ENCODE results near the gene RELB.

RELB gene

DNA sequence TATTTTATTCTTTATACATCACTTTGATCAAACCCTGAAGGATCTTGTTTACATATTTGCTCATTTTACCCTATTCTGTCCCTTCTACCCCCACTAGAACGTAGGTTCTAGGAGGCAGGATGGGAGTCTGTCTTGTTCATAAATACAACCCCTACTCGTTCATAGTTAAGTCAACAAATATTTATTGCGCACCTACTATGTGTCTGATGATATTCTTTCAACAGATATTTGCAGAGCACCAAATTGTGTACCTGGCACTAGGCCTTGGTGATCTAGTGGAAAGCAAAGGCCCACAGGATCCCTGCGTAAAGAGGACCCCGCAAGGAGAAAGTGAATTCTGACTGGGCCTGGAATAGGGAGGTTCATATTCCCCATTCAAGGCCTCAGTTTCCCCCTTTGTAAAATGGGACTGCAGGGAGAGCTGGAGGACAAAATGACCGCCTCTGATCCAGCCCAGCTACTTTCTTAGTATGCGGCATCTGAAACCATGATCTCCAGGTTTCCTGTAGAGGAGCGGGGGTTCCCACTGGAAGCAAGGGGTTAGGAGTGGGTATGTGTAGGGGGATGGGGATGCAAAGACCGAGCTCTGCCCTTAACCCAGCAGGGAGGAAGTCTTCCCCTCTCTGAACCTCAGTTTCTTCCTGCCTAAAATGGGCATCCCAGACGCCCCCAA is 77.3 kb downstream of the RELB start:
- DNase-seq, result no peak
- peaks cover 44% of the 10 kb centered on the region for H3K79me2 ChIP-seq (ENCODE audit: insufficient read depth, low read length)
- H3K27me3 ChIP-seq (ENCODE audit: insufficient read depth, low read length, poor library complexity), result no peaks in the 10 kb centered on the region
- H3K27ac ChIP-seq (ENCODE audit: low read length), result peak overlapping the region; percentile 85
- TF ChIP-seq, protein P1, sequence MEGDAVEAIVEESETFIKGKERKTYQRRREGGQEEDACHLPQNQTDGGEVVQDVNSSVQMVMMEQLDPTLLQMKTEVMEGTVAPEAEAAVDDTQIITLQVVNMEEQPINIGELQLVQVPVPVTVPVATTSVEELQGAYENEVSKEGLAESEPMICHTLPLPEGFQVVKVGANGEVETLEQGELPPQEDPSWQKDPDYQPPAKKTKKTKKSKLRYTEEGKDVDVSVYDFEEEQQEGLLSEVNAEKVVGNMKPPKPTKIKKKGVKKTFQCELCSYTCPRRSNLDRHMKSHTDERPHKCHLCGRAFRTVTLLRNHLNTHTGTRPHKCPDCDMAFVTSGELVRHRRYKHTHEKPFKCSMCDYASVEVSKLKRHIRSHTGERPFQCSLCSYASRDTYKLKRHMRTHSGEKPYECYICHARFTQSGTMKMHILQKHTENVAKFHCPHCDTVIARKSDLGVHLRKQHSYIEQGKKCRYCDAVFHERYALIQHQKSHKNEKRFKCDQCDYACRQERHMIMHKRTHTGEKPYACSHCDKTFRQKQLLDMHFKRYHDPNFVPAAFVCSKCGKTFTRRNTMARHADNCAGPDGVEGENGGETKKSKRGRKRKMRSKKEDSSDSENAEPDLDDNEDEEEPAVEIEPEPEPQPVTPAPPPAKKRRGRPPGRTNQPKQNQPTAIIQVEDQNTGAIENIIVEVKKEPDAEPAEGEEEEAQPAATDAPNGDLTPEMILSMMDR (IDR thresholded peaks at IDR 0.05; ENCODE audit: borderline replicate concordance, extremely low read depth, low read length, poor library complexity, severe bottlenecking), result no peak
- peaks cover 26% of the 10 kb centered on the region for H3K4me1 ChIP-seq (ENCODE audit: insufficient read depth, low read length)
- H3K36me3 ChIP-seq (ENCODE audit: insufficient read depth, low read length), result peaks cover 14% of the 10 kb centered on the region
- peak overlapping the region; percentile 99 for H3K9ac ChIP-seq (ENCODE audit: low read depth, low read length)
- peak overlapping the region; percentile 99 to 100; a peak in 3 of 4 replicates for H3K4me3 ChIP-seq (ENCODE audit: low read depth in 1 of 2, low read length in 2 of 2)
- H4K20me1 ChIP-seq (ENCODE audit: insufficient read depth, low read length), result peaks cover 14% of the 10 kb centered on the region
- no peaks in the 10 kb centered on the region for H3K9me3 ChIP-seq (ENCODE audit: insufficient read depth, low read length, severe bottlenecking)
- H2AFZ ChIP-seq (ENCODE audit: low read depth, low read length), result peak overlapping the region; percentile 98
- peak overlapping the region; percentile 100 for H3K4me2 ChIP-seq (ENCODE audit: insufficient read depth, low read length)
- ATAC-seq (ENCODE audit: insufficient read depth, low read depth), result peak; percentile 70

DNA sequence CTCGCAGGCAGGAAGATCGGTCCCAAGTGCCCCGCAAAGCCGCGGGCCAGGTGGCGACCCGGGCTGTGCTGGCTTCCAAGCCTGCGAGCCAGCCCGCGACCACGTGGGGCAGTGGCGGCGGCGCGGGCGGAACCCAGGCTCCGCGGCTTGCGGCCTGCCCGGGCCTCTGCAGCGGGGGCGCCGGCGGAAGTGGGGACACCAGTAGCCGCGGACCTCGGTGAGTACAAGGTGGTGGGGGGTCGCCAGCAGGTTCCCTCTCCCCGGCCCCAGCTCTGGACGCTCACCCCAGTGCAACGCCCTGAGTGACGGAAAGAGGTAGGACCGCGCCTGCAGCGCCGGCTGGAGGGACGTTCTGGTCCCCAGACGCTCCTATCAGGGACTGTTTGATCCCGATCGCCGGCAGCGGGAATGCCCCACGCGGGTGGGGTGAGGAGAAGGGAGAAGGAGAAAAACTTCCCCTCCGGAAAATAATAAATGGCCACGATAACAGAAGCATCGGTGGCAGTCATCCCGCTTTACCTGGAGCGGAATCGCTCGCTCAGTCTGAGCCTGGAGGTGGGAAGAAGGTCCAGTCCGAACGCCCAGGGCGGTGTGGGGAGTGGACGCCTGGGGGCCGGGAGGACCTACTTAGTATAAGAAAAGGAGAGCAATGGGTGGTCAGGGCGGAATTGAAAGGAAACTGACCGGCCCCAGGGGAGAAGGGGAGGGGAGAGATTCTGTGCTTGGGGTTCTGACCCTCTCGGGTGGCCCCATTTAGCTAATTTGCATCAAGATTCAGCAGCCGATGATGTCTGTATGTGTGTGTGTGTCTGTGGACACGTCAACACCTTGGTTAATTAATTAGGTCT is 78.0 kb downstream of the RELB start, which contains the start of gene GEMIN7:
Gene GEMIN7, plus strand, starts transcription at position 198 of the 848 bp plus-strand sequence. CDS start 10,855 bp downstream, outside the sequence.
- no peaks in the 10 kb centered on the region for H3K9me3 ChIP-seq (ENCODE audit: insufficient read depth, low read length, severe bottlenecking)
- H3K4me3 ChIP-seq (ENCODE audit: low read depth in 1 of 2, low read length in 2 of 2), result peak within 1 kb of the TSS; percentile 99 to 100
- DNase-seq (peak; percentile 84), ATAC-seq (ENCODE audit: insufficient read depth, low read depth) (peak; percentile 94)
- H3K79me2 ChIP-seq (ENCODE audit: insufficient read depth, low read length), result peaks cover 47% of the 10 kb centered on the region
- peak within 1 kb of the TSS; percentile 99 for H3K9ac ChIP-seq (ENCODE audit: low read depth, low read length)
- H3K4me1 ChIP-seq (ENCODE audit: insufficient read depth, low read length), result peaks cover 26% of the 10 kb centered on the region
- peaks cover 14% of the 10 kb centered on the region for H4K20me1 ChIP-seq (ENCODE audit: insufficient read depth, low read length)
- peak within 1 kb of the TSS; percentile 85 for H3K27ac ChIP-seq (ENCODE audit: low read length)
- no peaks in the 10 kb centered on the region for H3K27me3 ChIP-seq (ENCODE audit: insufficient read depth, low read length, poor library complexity)
- peak within 1 kb of the TSS; percentile 100 for H3K4me2 ChIP-seq (ENCODE audit: insufficient read depth, low read length)
- TF ChIP-seq EZH2 (IDR thresholded peaks at IDR 0.05; ENCODE audit: borderline replicate concordance, low read depth, low read length, severe bottlenecking), result no peak
- TF ChIP-seq, protein P1 (IDR thresholded peaks at IDR 0.05; ENCODE audit: borderline replicate concordance, extremely low read depth, low read length, poor library complexity, severe bottlenecking), result peak; percentile 27
- peak within 1 kb of the TSS; percentile 98 for H2AFZ ChIP-seq (ENCODE audit: low read depth, low read length)
- peaks cover 14% of the 10 kb centered on the region for H3K36me3 ChIP-seq (ENCODE audit: insufficient read depth, low read length)

DNA sequence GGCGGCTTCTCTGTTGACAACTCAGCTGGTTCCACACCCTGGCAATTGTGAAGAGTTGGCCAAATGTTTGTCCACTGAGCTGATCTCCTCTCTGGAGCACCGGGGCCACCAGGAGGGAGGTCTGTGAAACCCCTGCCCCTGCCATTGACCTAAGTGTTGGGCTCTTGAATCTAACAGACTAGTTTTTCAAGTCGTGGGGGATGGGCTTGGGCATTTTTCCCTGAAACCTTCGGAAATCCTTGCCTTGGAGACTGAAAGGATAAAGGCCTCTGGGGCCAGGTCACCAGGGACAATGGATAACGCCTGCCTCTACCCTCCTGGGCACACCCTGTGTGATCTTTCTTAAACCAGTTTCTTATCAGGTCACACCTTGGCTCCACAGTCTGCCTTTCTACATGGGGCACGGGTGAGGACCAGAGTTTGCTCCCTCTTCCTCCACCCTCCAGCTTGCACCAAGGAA is 78.7 kb downstream of the RELB start:
- H3K27me3 ChIP-seq (ENCODE audit: insufficient read depth, low read length, poor library complexity), result no peaks in the 10 kb centered on the region
- H3K27ac ChIP-seq (ENCODE audit: low read length), result peak overlapping the region; percentile 85
- H4K20me1 ChIP-seq (ENCODE audit: insufficient read depth, low read length), result peaks cover 14% of the 10 kb centered on the region
- H3K79me2 ChIP-seq (ENCODE audit: insufficient read depth, low read length), result peaks cover 47% of the 10 kb centered on the region
- H2AFZ ChIP-seq (ENCODE audit: low read depth, low read length), result peak overlapping the region; percentile 98
- H3K4me3 ChIP-seq (ENCODE audit: low read depth in 1 of 2, low read length in 2 of 2), result peak overlapping the region; percentile 99 to 100
- TF ChIP-seq, protein P1 (IDR thresholded peaks at IDR 0.05; ENCODE audit: borderline replicate concordance, extremely low read depth, low read length, poor library complexity, severe bottlenecking), result no peak
- no peak for TF ChIP-seq EZH2 (IDR thresholded peaks at IDR 0.05; ENCODE audit: borderline replicate concordance, low read depth, low read length, severe bottlenecking)
- H3K4me1 ChIP-seq (ENCODE audit: insufficient read depth, low read length), result peaks cover 26% of the 10 kb centered on the region
- peak overlapping the region; percentile 99 for H3K9ac ChIP-seq (ENCODE audit: low read depth, low read length)
- no peak for ATAC-seq (ENCODE audit: insufficient read depth, low read depth)
- no peak for DNase-seq
- no peaks in the 10 kb centered on the region for H3K9me3 ChIP-seq (ENCODE audit: insufficient read depth, low read length, severe bottlenecking)
- peaks cover 14% of the 10 kb centered on the region for H3K36me3 ChIP-seq (ENCODE audit: insufficient read depth, low read length)
- H3K4me2 ChIP-seq (ENCODE audit: insufficient read depth, low read length), result peak overlapping the region; percentile 100
